Subcutaneous preadipocyte (primary cell): ENCODE data around the gene ARHGAP12. TPM values are rescaled to one million over a fixed set of nuclear protein-coding genes. Genes with fewer than 3 reads are reported as not detected.

ENCODE experiments used
- small RNA-seq: library from RNA; depleted of rRNA; stranded (forward); fragments of <200 nt; gene quantifications from one replicate; pipeline ENCODE3, GENCODE V24; 2012
- total RNA-seq: library from RNA; depleted of rRNA; stranded (reverse); fragments of >200 nt; gene quantifications from 2 replicates; pipeline ENCODE4 v1.2.3, GENCODE V29; 2012

The ARHGAP12 gene, protein sequence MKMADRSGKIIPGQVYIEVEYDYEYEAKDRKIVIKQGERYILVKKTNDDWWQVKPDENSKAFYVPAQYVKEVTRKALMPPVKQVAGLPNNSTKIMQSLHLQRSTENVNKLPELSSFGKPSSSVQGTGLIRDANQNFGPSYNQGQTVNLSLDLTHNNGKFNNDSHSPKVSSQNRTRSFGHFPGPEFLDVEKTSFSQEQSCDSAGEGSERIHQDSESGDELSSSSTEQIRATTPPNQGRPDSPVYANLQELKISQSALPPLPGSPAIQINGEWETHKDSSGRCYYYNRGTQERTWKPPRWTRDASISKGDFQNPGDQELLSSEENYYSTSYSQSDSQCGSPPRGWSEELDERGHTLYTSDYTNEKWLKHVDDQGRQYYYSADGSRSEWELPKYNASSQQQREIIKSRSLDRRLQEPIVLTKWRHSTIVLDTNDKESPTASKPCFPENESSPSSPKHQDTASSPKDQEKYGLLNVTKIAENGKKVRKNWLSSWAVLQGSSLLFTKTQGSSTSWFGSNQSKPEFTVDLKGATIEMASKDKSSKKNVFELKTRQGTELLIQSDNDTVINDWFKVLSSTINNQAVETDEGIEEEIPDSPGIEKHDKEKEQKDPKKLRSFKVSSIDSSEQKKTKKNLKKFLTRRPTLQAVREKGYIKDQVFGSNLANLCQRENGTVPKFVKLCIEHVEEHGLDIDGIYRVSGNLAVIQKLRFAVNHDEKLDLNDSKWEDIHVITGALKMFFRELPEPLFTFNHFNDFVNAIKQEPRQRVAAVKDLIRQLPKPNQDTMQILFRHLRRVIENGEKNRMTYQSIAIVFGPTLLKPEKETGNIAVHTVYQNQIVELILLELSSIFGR
- total RNA-seq: 44.8 and 65.5 TPM in 2 replicates

DNA sequence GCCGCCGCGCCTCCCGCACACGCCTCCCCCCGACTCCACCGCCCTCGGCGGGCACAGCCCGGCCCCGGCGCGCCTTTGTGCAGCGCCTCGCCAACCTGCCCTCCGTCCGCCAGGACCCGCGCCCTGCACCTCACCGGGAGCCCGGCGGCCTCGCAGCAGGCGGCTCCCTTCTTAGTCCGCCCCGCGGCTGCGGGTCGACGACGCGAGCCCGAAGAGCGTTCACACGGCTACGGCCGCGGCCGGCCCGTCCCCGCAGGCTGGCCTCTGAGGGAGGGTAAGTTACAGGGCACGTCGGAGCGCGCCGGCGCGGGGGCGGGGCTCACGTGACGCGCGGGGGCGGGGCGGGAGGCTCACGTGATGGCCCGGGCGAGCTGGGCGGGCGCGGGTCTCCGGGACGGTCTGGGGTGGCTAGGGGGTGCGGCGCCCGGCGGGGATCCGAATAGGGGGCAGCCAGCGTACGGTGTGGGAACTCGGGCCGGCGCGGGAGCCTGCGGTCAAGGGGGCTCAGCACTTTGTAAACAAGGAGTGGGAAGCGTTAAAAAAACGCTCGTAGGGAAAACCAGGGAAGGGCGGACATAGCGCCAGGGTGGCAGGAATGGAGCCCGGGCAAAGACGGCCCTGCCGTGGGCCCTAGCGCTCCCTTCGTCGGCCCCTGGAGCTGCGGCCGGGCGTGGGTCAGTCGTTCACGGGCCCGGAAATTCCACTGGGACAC, at the start of gene ARHGAP12:
Gene ARHGAP12 (minus strand): TSS at position 283 of the 712 bp plus-strand sequence. CDS start 19,976 bp downstream, outside the sequence.

Small RNAs within 50 kb of the gene (small RNA-seq; reads per million reads assigned to genes)
- not detected for gene RF00019

Other genes starting within 250 kb of the ARHGAP12 start
- 80.1 and 107 TPM in 2 replicates for gene KIF5B, start 127.6 kb upstream of the ARHGAP12 start, total RNA-seq